HepG2 (cell line): ENCODE measurements around the gene NHSL1. TPM values are rescaled to one million over a fixed set of nuclear protein-coding genes. Genes with fewer than 3 reads are reported as not detected.

ENCODE experiments used
- AGO2 ChIP-seq: fragments of 200-400 bp; formaldehyde crosslinking; optimal IDR thresholded peaks from 2 replicates; pipeline ENCODE3; 2017; ENCODE audit warnings: mild to moderate bottlenecking, low read depth, low read length, moderate library complexity
- CCAR2 ChIP-seq: fragments of 200-400 bp; formaldehyde crosslinking; optimal IDR thresholded peaks from 2 replicates; pipeline ENCODE3; 2018; ENCODE audit warnings: low read depth, mild to moderate bottlenecking, low read length, moderate library complexity
- CEBPG ChIP-seq: IDR thresholded peaks from 2 replicates; pipeline ENCODE4 v1.6.1; 2016
- FOXA3 ChIP-seq: IDR thresholded peaks from 2 replicates; pipeline ENCODE4 v1.6.1; 2016; ENCODE audit warnings: missing genetic modification reagents, missing compliant biosample characterization
- FOXP4 ChIP-seq: sonication (generic); formaldehyde crosslinking; IDR thresholded peaks from 2 replicates; pipeline ENCODE4 v1.4.0; 2020; ENCODE audit warnings: missing genetic modification reagents
- HBP1 ChIP-seq: IDR thresholded peaks from 2 replicates; pipeline ENCODE4 v1.6.1; 2016; ENCODE audit warnings: low read depth, control low read depth
- KLF16 ChIP-seq, 2 experiments: sonication (generic) in 1 of 2; formaldehyde crosslinking in 1 of 2; IDR thresholded peaks; 2 replicates each; pipeline versions ENCODE4 v1.6.1 to v1.8.0; 2016 to 2023; ENCODE audit warnings: missing genetic modification reagents in 2 of 2, missing compliant biosample characterization in 1 of 2
- MXD1 ChIP-seq: sonication (generic); formaldehyde crosslinking; IDR thresholded peaks from 2 replicates; pipeline ENCODE4 v1.4.0; 2020; ENCODE audit warnings: mild to moderate bottlenecking, missing genetic modification reagents
- NFIC ChIP-seq: IDR thresholded peaks from 2 replicates; pipeline ENCODE4 v1.6.1; 2012; ENCODE audit warnings: mild to moderate bottlenecking, low read length, inconsistent platforms
- NFYC ChIP-seq: IDR thresholded peaks from 2 replicates; pipeline ENCODE4 v1.6.1; 2016; ENCODE audit warnings: missing genetic modification reagents, missing compliant biosample characterization
- NR2F6 ChIP-seq, 2 experiments: IDR thresholded peaks; 2 replicates each; pipeline ENCODE4 v1.6.1; 2016; ENCODE audit warnings: antibody characterized with exemption in 1 of 2, mild to moderate bottlenecking in 1 of 2
- PITX1 ChIP-seq: sonication (generic); formaldehyde crosslinking; IDR thresholded peaks from 2 replicates; pipeline ENCODE4 v1.5.1; 2020; ENCODE audit warnings: mild to moderate bottlenecking, missing genetic modification reagents
- POLR2AphosphoS2 ChIP-seq: IDR thresholded peaks from 2 replicates; pipeline ENCODE4 v1.6.1; 2011; ENCODE audit warnings: low read depth, low read length, improper control_type of control experiment
- SCMH1 ChIP-seq: sonication (generic); formaldehyde crosslinking; IDR thresholded peaks from 2 replicates; pipeline ENCODE4 v1.9.0; 2021; ENCODE audit warnings: missing genetic modification reagents, mild to moderate bottlenecking, borderline replicate concordance
- SIX4 ChIP-seq: sonication (generic); formaldehyde crosslinking; IDR thresholded peaks from 2 replicates; pipeline ENCODE4 v1.4.0; 2020; ENCODE audit warnings: missing genetic modification reagents
- SP140L ChIP-seq: sonication (generic); formaldehyde crosslinking; IDR thresholded peaks from 2 replicates; pipeline ENCODE4 v1.4.0; 2020; ENCODE audit warnings: missing genetic modification reagents, borderline replicate concordance
- TGIF2 ChIP-seq: IDR thresholded peaks from 2 replicates; pipeline ENCODE4 v1.6.1; 2016; ENCODE audit warnings: control low read depth, missing compliant biosample characterization
- TSC22D2 ChIP-seq: sonication (generic); formaldehyde crosslinking; IDR thresholded peaks from 2 replicates; pipeline ENCODE4 v1.5.1; 2020; ENCODE audit warnings: missing genetic modification reagents, mild to moderate bottlenecking, borderline replicate concordance
- ZFP41 ChIP-seq: sonication (generic); formaldehyde crosslinking; IDR thresholded peaks from 2 replicates; pipeline ENCODE4 v1.4.0; 2020; ENCODE audit warnings: mild to moderate bottlenecking, missing genetic modification reagents, borderline replicate concordance
- ZNF207 ChIP-seq: fragments of 450-650 bp; IDR thresholded peaks from 2 replicates; pipeline ENCODE4 v1.6.1; 2016; ENCODE audit warnings: antibody characterized with exemption, borderline replicate concordance
- ZNF558 ChIP-seq: sonication (generic); formaldehyde crosslinking; IDR thresholded peaks from 2 replicates; pipeline ENCODE4 v1.9.0; 2022; ENCODE audit warnings: mild to moderate bottlenecking, missing genetic modification reagents, borderline replicate concordance
- ZNF747 ChIP-seq: sonication (generic); formaldehyde crosslinking; IDR thresholded peaks from 2 replicates; pipeline ENCODE4 v1.8.1; 2023; ENCODE audit warnings: missing genetic modification reagents, mild to moderate bottlenecking, borderline replicate concordance
- polyA plus RNA-seq, 8 experiments: library from polyadenylated mRNA; depleted of rRNA in 3 of 8; stranded (reverse) in 7 of 8; unstranded in 1 of 8; fragments of >200 nt; fragmentation: Illumina TruSeq in 4 of 8; extraction: Trizol in 4 of 8; gene quantifications; 2 replicates each; pipeline versions ENCODE4 v1.2.1 to v1.2.3, GENCODE V29; 2011 to 2016; ENCODE audit warnings: low read depth in 4 of 8, missing spikeins in 1 of 8, mixed read lengths in 1 of 8; ENCODE audit not compliant: insufficient read depth in 1 of 8
- total RNA-seq, 5 experiments: library from RNA; depleted of rRNA; stranded (reverse); fragments of >200 nt; fragmentation: Illumina TruSeq; extraction: Trizol; gene quantifications; 2 replicates each; pipeline ENCODE4 v1.2.3, GENCODE V29; 2016; ENCODE audit warnings: low read depth in 1 of 5
- TF ChIP-seq, protein P1 (sequence below): sonication (generic); formaldehyde crosslinking; IDR thresholded peaks from 2 replicates; pipeline ENCODE4 v1.4.0; 2020; ENCODE audit warnings: missing genetic modification reagents, low read depth, mild to moderate bottlenecking, borderline replicate concordance
- TF ChIP-seq, protein P2 (sequence below): sonication (generic); formaldehyde crosslinking; IDR thresholded peaks from 2 replicates; pipeline ENCODE4 v1.9.0; 2021; ENCODE audit warnings: missing genetic modification reagents, mild to moderate bottlenecking, borderline replicate concordance

NHSL1 gene
- total and polyA plus RNA-seq, 2 of the 13 experiments (the other 11 are each of a cell fraction or from before 2014, with no cell fraction given) = 24.9 to 53.6 TPM

DNA sequence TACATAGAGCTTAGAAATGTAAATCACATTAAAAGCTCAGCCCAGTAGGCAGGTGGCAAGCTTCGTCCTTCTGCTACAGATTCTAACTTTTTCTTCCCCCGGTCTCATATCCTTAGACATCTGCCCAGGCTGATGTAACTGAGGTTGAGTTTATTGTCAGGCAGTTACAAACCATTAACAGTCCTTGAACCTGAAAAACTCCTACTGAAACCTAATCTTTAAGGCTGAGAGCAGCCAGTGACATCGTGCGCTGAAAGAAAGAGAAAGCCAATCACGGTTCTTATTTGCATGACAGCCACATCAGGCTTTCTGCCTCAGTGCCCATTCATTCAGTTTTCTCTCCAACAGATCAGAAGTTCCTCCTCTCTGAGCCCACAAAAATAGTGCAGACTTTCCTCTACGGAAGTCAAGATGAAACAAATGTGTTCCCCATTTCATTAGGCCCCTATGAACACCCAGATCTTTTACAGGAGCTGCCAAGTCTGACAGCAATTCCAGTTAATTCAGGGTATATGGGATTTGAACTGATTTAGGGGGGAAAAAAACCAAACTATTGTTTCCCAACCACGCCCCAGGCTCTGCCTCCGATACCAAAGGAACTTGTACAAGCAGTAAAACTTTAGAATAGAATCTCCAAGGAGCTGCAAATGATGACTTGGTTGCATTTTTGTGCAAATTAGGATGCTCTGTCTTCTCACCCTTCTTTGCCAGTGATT lies at the start of gene NHSL1 (continued):
- TF ChIP-seq HBP1 (peak; percentile 100), FOXP4 (CRISPR knock-in tag) (peak; percentile 38; the same call in 1 of the 2 replicates), PITX1 (CRISPR knock-in tag) (peak; percentile 31; the same call in 1 of the 2 replicates), MXD1 (CRISPR knock-in tag) (no peak), POLR2AphosphoS2 (no peak), SIX4 (CRISPR knock-in tag) (peak; percentile 81), SCMH1 (CRISPR knock-in tag) (no peak), ZFP41 (no peak), CEBPG (CRISPR knock-in tag) (peak; percentile 94), FOXA3 (CRISPR knock-in tag) (peak; percentile 63), ZNF558 (CRISPR knock-in tag) (no peak), ZNF207 (no peak), NR2F6 (IDR thresholded peaks at IDR 0.05) (no peak), NR2F6 (CRISPR knock-in tag; IDR thresholded peaks at IDR 0.05) (peak; percentile 50; the same call in 1 of the 2 replicates), ZNF747 (CRISPR knock-in tag) (no peak), NFIC (no peak), TSC22D2 (CRISPR knock-in tag) (0 out of 2 replicates have a peak, but pooled peaks have one; percentile 37), CCAR2 (no peak), NFYC (peak; percentile 70), AGO2 (no peak), SP140L (CRISPR knock-in tag) (0 out of 2 replicates have a peak, but pooled peaks have one; percentile 68), KLF16 (CRISPR knock-in tag; IDR thresholded peaks at IDR 0.05) (peak in 1 of 2 experiments; percentile 59; a peak in 1 of 4 replicates), TGIF2 (CRISPR knock-in tag) (peak; percentile 77)
- TF ChIP-seq, protein P1, sequence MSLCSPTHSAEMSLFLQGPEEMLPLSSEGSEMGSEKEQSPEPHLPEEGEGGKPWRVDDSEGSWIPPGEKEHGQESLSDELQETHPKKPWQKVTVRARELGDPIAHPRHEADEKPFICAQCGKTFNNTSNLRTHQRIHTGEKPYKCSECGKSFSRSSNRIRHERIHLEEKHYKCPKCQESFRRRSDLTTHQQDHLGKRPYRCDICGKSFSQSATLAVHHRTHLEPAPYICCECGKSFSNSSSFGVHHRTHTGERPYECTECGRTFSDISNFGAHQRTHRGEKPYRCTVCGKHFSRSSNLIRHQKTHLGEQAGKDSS (CRISPR knock-in tag) = peak; percentile 82; the same call in 1 of the 2 replicates
- TF ChIP-seq, protein P2, sequence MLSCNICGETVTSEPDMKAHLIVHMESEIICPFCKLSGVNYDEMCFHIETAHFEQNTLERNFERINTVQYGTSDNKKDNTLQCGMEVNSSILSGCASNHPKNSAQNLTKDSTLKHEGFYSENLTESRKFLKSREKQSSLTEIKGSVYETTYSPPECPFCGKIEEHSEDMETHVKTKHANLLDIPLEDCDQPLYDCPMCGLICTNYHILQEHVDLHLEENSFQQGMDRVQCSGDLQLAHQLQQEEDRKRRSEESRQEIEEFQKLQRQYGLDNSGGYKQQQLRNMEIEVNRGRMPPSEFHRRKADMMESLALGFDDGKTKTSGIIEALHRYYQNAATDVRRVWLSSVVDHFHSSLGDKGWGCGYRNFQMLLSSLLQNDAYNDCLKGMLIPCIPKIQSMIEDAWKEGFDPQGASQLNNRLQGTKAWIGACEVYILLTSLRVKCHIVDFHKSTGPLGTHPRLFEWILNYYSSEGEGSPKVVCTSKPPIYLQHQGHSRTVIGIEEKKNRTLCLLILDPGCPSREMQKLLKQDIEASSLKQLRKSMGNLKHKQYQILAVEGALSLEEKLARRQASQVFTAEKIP (CRISPR knock-in tag) = no peak
